OCI-LY3 (cell line): ENCODE data around the gene PICK1.

Source experiments
- EZH2phosphoT487 ChIP-seq: fragments of 200-600 bp; shearing (Covaris generic); IDR thresholded peaks from 2 replicates; pipeline ENCODE4 v1.6.1; 2018; ENCODE audit warnings: antibody characterized with exemption, mixed run types, low read depth
- TF ChIP-seq, protein P1 (sequence below): fragments of 200-600, 300-600 bp; sonication (generic); IDR thresholded peaks from 2 replicates; pipeline ENCODE4 v1.5.1; 2014; ENCODE audit warnings: antibody characterized with exemption, low read length, low read depth

GRCh38 chr22:38062791-38063190 is 5.6 kb downstream of the PICK1 start:
- TF ChIP-seq, protein P1, sequence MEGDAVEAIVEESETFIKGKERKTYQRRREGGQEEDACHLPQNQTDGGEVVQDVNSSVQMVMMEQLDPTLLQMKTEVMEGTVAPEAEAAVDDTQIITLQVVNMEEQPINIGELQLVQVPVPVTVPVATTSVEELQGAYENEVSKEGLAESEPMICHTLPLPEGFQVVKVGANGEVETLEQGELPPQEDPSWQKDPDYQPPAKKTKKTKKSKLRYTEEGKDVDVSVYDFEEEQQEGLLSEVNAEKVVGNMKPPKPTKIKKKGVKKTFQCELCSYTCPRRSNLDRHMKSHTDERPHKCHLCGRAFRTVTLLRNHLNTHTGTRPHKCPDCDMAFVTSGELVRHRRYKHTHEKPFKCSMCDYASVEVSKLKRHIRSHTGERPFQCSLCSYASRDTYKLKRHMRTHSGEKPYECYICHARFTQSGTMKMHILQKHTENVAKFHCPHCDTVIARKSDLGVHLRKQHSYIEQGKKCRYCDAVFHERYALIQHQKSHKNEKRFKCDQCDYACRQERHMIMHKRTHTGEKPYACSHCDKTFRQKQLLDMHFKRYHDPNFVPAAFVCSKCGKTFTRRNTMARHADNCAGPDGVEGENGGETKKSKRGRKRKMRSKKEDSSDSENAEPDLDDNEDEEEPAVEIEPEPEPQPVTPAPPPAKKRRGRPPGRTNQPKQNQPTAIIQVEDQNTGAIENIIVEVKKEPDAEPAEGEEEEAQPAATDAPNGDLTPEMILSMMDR, result no peak
- TF ChIP-seq EZH2phosphoT487, result no peak
